Sigmoid colon (tissue), 4 donors: ENCODE data around the gene UBA6.

ENCODE experiments used
- CTCF ChIP-seq, 4 experiments: fragments of 450-650 bp in 3 of 4; fragments of 200-600 bp in 1 of 4; IDR thresholded peaks; one replicate each; pipeline ENCODE4 v1.5.1; 2016 to 2019; ENCODE audit warnings: antibody characterized with exemption in 4 of 4, mild to moderate bottlenecking in 3 of 4, moderate library complexity in 2 of 4
- POLR2AphosphoS5 ChIP-seq, 4 donors: sonication (generic); formaldehyde crosslinking; IDR thresholded peaks; one replicate each; pipeline ENCODE4 v1.6.1; 2017; ENCODE audit warnings: antibody characterized with exemption in 4 of 4

GRCh38 chr4:67604749-67605148 is 96.2 kb downstream of the UBA6 start:
- no peak for TF ChIP-seq POLR2AphosphoS5 (IDR thresholded peaks at IDR 0.05)
- TF ChIP-seq CTCF (IDR thresholded peaks at IDR 0.05), result no peak
